OCI-LY3 (cell line): ENCODE results near the gene EFEMP2.

Experiments used
- H2AFZ ChIP-seq: fragments of 200-600, 300-600 bp; shearing (Covaris generic); 2 replicates; pipeline ENCODE4 v1.6.0; 2014; ENCODE audit warnings: antibody characterized with exemption, low read depth, low read length
- H3K27ac ChIP-seq: fragments of 200-600, 300-600 bp; sonication (generic); 2 replicates; pipeline ENCODE4 v1.5.1; 2014; ENCODE audit warnings: mild to moderate bottlenecking, low read length, moderate library complexity, mixed read lengths
- H3K27me3 ChIP-seq: fragments of 200-600, 300-600 bp; sonication (generic); 2 replicates; pipeline ENCODE4 v1.6.1; 2014; ENCODE audit warnings: low read depth, low read length, mixed read lengths
- H3K36me3 ChIP-seq: fragments of 200-600, 300-600 bp; sonication (generic); replicated peaks from 2 replicates; pipeline ENCODE3; 2014; ENCODE audit warnings: low read depth, low read length, mixed read lengths
- H3K4me1 ChIP-seq: fragments of 300-600, 200-600 bp; sonication (generic); 2 replicates; pipeline ENCODE4 v1.6.1; 2014; ENCODE audit warnings: low read length, mixed read lengths
- H3K4me2 ChIP-seq: fragments of 200-600, 300-600 bp; sonication (generic); 2 replicates; pipeline ENCODE4 v1.6.1; 2014; ENCODE audit warnings: low read length, mixed read lengths
- H3K4me3 ChIP-seq: fragments of 300-600, 200-600 bp; sonication (generic); 2 replicates; pipeline ENCODE4 v1.5.1; 2014; ENCODE audit warnings: antibody characterized with exemption, mild to moderate bottlenecking, low read length, moderate library complexity
- H3K79me2 ChIP-seq: fragments of 300-600, 200-600 bp; shearing (Covaris generic); 2 replicates; pipeline ENCODE4 v1.6.1; 2014; ENCODE audit warnings: mild to moderate bottlenecking, low read length, mixed read lengths
- H3K9ac ChIP-seq: fragments of 300-600, 200-600 bp; shearing (Covaris generic); 2 replicates; pipeline ENCODE4 v1.6.0; 2014; ENCODE audit warnings: mild to moderate bottlenecking, low read length, moderate library complexity
- H3K9me3 ChIP-seq: fragments of 200-600, 300-600 bp; shearing (Covaris generic); 2 replicates; pipeline ENCODE4 v1.6.1; 2014; ENCODE audit warnings: low read length, mixed read lengths; ENCODE audit not compliant: insufficient read depth
- H4K20me1 ChIP-seq: fragments of 200-600, 300-600 bp; sonication (generic); 2 replicates; pipeline ENCODE4 v1.6.1; 2016; ENCODE audit warnings: low read length, mixed read lengths; ENCODE audit not compliant: insufficient read depth
- CTCF ChIP-seq: fragments of 200-600, 300-600 bp; sonication (generic); IDR thresholded peaks from 2 replicates; pipeline ENCODE4 v1.5.1; 2014; ENCODE audit warnings: antibody characterized with exemption, low read length, low read depth
- EZH2phosphoT487 ChIP-seq: fragments of 200-600 bp; shearing (Covaris generic); IDR thresholded peaks from 2 replicates; pipeline ENCODE4 v1.6.1; 2018; ENCODE audit warnings: antibody characterized with exemption, mixed run types, low read depth

The EFEMP2 gene

GRCh38 chr11:65862941-65863888 is 9.4 kb downstream of the EFEMP2 start:
- Histone ChIP-seq H4K20me1 (no peaks in the 10 kb centered on the region; the same call in 1 of the 2 replicates), H3K9ac (no peak overlapping the region), H3K27ac (no peak overlapping the region), H2AFZ (no peak overlapping the region), H3K79me2 (peaks cover 21% of the 10 kb centered on the region), H3K4me2 (no peak overlapping the region), H3K4me1 (peaks cover 12% of the 10 kb centered on the region), H3K4me3 (no peak overlapping the region), H3K27me3 (no peaks in the 10 kb centered on the region), H3K36me3 (peaks cover 65% of the 10 kb centered on the region), H3K9me3 (no peaks in the 10 kb centered on the region)
- TF ChIP-seq CTCF (no peak), EZH2phosphoT487 (no peak)

- Histone ChIP-seq H3K79me2 (peaks cover 28% of the 10 kb centered on the region), H3K36me3 (peaks cover 58% of the 10 kb centered on the region)
These were observed 10.3 kb downstream of the EFEMP2 start for GRCh38 chr11:65862191-65862735.

GRCh38 chr11:65861533-65862183 is 10.9 kb downstream of the EFEMP2 start:
- H3K27me3 ChIP-seq: no peaks in the 10 kb centered on the region
- H3K4me2 ChIP-seq: peak overlapping the region; percentile 92
- TF ChIP-seq EZH2phosphoT487 (no peak), CTCF (no peak)
- no peaks in the 10 kb centered on the region for H3K9me3 ChIP-seq
- peaks cover 8% of the 10 kb centered on the region for H4K20me1 ChIP-seq
- peaks cover 13% of the 10 kb centered on the region for H3K4me1 ChIP-seq
- H3K79me2 ChIP-seq: peaks cover 34% of the 10 kb centered on the region
- H3K27ac ChIP-seq: no peak overlapping the region
- H3K9ac ChIP-seq: peak overlapping the region; percentile 97
- H3K4me3 ChIP-seq: peak overlapping the region; percentile 85
- H2AFZ ChIP-seq: no peak overlapping the region
- H3K36me3 ChIP-seq: peaks cover 56% of the 10 kb centered on the region

More at GRCh38 chr11:65862191-65862735, 10.3 kb downstream of the EFEMP2 start:
- Histone ChIP-seq H2AFZ (no peak overlapping the region), H3K27me3 (no peaks in the 10 kb centered on the region), H3K4me1 (peaks cover 12% of the 10 kb centered on the region), H3K9ac (no peak overlapping the region), H3K4me2 (no peak overlapping the region), H3K4me3 (no peak overlapping the region), H3K9me3 (no peaks in the 10 kb centered on the region), H3K27ac (no peak overlapping the region), H4K20me1 (peaks cover 2% of the 10 kb centered on the region)
- TF ChIP-seq EZH2phosphoT487 (no peak), CTCF (no peak)

- Histone ChIP-seq H3K9me3 (no peaks in the 10 kb centered on the region), H3K36me3 (peaks cover 58% of the 10 kb centered on the region), H3K4me1 (peaks cover 18% of the 10 kb centered on the region), H4K20me1 (peaks cover 13% of the 10 kb centered on the region), H3K79me2 (peaks cover 40% of the 10 kb centered on the region), H3K27ac (peak overlapping the region; percentile 92), H3K4me3 (peak overlapping the region; percentile 85), H3K27me3 (no peaks in the 10 kb centered on the region), H3K4me2 (peak overlapping the region; percentile 92), H2AFZ (no peak overlapping the region), H3K9ac (peak overlapping the region; percentile 97)
- TF ChIP-seq CTCF (no peak), EZH2phosphoT487 (no peak)
These were observed 11.5 kb downstream of the EFEMP2 start for GRCh38 chr11:65861165-65861505.
